Activated CD4-positive, alpha-beta T cell treated with anti-CD3 and anti-CD28 coated beads, Interleukin-2, amount 50 U/mL, for 4 hours (primary cell): ENCODE data around the gene METTL1.

Experiments
- DNase-seq, 2 experiments: peaks; one replicate each; pipeline ENCODE4 v3.0.0-alpha.2; 2020

Gene METTL1

GRCh38 chr12:57751788-57752667 lies 19.9 kb downstream of the METTL1 start, which contains the start of gene CDK4:
TSS of gene CDK4 (minus strand) at chr12:57752310. CDS start at chr12:57751717, 593 bp downstream.
- peak; percentile 97 to 98 for DNase-seq

- DNase-seq = no peak
Observed at GRCh38 chr12:57751432-57751787, 20.5 kb downstream of the METTL1 start.

GRCh38 chr12:57750561-57751431 lies 21.1 kb downstream of the METTL1 start:
- no peak for DNase-seq

- no peak for DNase-seq
Observed at GRCh38 chr12:57749061-57749460, 22.8 kb downstream of the METTL1 start.

GRCh38 chr12:57746025-57746424 lies 25.9 kb downstream of the METTL1 start:
- DNase-seq = no peak

GRCh38 chr12:57745485-57745881 lies 26.4 kb downstream of the METTL1 start:
- DNase-seq = no peak

GRCh38 chr12:57744777-57745484 lies 27.0 kb downstream of the METTL1 start, which contains the start of gene TSPAN31:
TSS of gene TSPAN31 (plus strand) at chr12:57745039. CDS start at chr12:57745155, 116 bp downstream.
- DNase-seq = peak; percentile 93 to 94

GRCh38 chr12:57744194-57744776 lies 27.6 kb downstream of the METTL1 start:
- peak; percentile 59 to 61 for DNase-seq

GRCh38 chr12:57743769-57744168 lies 28.1 kb downstream of the METTL1 start:
- DNase-seq = no peak

GRCh38 chr12:57741844-57742738 lies 29.8 kb downstream of the METTL1 start:
- DNase-seq = peak; percentile 71

GRCh38 chr12:57741413-57741789 lies 30.5 kb downstream of the METTL1 start:
- DNase-seq = no peak

GRCh38 chr12:57740656-57741412 lies 31.1 kb downstream of the METTL1 start:
- DNase-seq = peak; percentile 61 to 66

GRCh38 chr12:57739914-57740538 lies 31.9 kb downstream of the METTL1 start:
- no peak for DNase-seq

- no peak for DNase-seq
Observed at GRCh38 chr12:57739387-57739786, 32.5 kb downstream of the METTL1 start.

GRCh38 chr12:57738661-57739237 lies 33.2 kb downstream of the METTL1 start, which contains the start of gene AGAP2:
TSS of gene AGAP2 (minus strand) at chr12:57738742. CDS start at chr12:57738246, 496 bp downstream.
- no peak for DNase-seq

GRCh38 chr12:57737467-57738460 lies 34.1 kb downstream of the METTL1 start:
- no peak for DNase-seq

- no peak for DNase-seq
Observed at GRCh38 chr12:57736741-57737466, 35.0 kb downstream of the METTL1 start.
